ENCODE data around the gene LPIN3. TPM values are rescaled to one million over a fixed set of nuclear protein-coding genes. Genes with fewer than 3 reads are reported as not detected.

LPIN3 gene
- total RNA-seq, 6 donors from 2014 or later: 9.4 to 78.6 (median 14.2) TPM

DNA sequence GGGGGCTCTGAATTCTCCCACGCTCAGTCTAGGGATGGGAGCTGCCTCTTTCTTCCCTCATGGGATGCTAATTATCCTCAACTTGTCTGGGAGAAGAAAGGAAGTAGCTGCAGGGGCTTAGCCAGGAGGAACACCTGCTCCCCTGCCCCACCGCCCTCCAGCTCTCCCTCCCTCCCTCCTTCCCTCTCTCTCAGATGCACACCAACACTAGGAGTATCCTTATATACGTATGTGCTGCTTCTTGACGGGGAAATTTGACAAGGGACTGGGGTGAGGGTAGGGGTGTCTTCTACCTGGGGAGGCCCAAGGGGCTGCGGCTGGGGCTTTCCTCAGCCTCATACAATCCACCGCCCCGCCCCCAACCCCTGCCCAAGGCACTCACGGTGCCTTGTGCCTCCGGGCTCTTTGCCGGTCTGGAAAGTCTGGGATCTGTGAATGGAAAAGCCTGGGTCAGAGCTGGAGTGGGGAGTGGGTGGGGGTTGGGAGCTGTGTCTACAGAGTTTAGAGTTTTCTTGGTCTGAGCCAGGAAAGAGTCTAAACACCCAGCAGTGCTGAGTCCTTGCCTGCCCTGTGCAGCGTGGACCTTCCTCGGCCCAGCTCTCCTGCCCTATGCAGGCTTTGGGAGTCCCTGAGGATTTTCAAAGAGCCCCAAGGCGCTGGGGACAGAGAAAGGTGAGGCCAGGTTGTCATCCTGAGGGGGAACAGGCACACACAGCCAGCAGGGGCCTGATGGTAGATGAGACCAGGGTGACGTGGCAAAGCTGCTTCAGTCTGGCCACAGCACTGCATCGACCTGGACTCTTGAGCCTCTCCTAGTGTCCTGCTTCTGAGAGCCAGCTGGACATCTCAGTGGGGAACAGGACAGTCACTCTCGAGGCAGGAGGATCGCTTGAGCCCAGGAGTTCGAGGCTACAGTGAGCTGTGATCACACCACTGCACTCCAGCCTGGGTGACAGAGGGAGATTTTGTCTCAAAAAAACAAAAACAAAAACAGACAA lies 55.3 kb downstream of the LPIN3 start:
- TF ChIP-seq, protein P1, sequence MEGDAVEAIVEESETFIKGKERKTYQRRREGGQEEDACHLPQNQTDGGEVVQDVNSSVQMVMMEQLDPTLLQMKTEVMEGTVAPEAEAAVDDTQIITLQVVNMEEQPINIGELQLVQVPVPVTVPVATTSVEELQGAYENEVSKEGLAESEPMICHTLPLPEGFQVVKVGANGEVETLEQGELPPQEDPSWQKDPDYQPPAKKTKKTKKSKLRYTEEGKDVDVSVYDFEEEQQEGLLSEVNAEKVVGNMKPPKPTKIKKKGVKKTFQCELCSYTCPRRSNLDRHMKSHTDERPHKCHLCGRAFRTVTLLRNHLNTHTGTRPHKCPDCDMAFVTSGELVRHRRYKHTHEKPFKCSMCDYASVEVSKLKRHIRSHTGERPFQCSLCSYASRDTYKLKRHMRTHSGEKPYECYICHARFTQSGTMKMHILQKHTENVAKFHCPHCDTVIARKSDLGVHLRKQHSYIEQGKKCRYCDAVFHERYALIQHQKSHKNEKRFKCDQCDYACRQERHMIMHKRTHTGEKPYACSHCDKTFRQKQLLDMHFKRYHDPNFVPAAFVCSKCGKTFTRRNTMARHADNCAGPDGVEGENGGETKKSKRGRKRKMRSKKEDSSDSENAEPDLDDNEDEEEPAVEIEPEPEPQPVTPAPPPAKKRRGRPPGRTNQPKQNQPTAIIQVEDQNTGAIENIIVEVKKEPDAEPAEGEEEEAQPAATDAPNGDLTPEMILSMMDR (IDR thresholded peaks at IDR 0.05): no peak
- TF ChIP-seq EP300 (IDR thresholded peaks at IDR 0.05): no peak
- no peak for TF ChIP-seq POLR2AphosphoS5 (IDR thresholded peaks at IDR 0.05)
- TF ChIP-seq POLR2A (IDR thresholded peaks at IDR 0.05): no peak
- H3K27me3 ChIP-seq: no peaks in the 10 kb centered on the region
- no peak overlapping the region for H3K4me3 ChIP-seq
- ATAC-seq (ENCODE audit: low FRiP score in 2 of 2): peak in 1 of 2 donors; percentile 16
- DNase-seq: no peak
- 64 to 79% methylated on average over 13 to 18 of the region's 18 CpGs for WGBS, 2 donors
- H3K36me3 ChIP-seq: no peaks in the 10 kb centered on the region
- no peak overlapping the region for H3K27ac ChIP-seq
- peaks cover 0 to 10% (median 0%) of the 10 kb centered on the region in 4 donors for H3K4me1 ChIP-seq
- H3K9me3 ChIP-seq: no peaks in the 10 kb centered on the region

DNA sequence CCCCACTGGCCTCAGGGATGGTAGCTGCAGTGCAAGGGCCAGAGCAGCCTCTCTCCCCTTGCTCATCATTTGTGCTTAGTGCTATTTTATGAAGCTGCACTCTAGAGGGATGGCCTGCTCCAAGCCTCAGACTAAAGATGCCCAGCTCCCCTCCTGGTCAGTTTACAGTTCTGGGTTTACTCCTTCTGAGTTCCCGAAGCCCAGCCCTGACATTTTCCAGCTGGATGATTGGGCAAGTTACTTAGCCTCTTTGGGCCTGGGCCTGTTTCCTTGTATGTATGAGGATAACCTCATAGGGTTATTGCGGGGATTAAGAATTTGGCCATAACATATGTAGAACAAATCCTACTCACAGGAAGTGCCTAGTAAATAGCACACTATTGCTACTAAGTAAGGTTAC lies 57.8 kb downstream of the LPIN3 start:
- WGBS, 2 donors: 85% methylated on average over 2 of the region's 2 CpGs
- Histone ChIP-seq H3K9me3 (no peaks in the 10 kb centered on the region), H3K4me3 (no peak overlapping the region), H3K27me3 (no peaks in the 10 kb centered on the region), H3K4me1 (peaks cover 0 to 2% (median 0%) of the 10 kb centered on the region in 4 donors), H3K27ac (no peak overlapping the region), H3K36me3 (peaks cover 0 to 15% (median under 1%) of the 10 kb centered on the region in 4 donors)
- DNase-seq: no peak
- no peak for TF ChIP-seq POLR2A (IDR thresholded peaks at IDR 0.05)
- TF ChIP-seq, protein P1 (IDR thresholded peaks at IDR 0.05): no peak
- ATAC-seq (ENCODE audit: low FRiP score in 2 of 2): no peak

DNA sequence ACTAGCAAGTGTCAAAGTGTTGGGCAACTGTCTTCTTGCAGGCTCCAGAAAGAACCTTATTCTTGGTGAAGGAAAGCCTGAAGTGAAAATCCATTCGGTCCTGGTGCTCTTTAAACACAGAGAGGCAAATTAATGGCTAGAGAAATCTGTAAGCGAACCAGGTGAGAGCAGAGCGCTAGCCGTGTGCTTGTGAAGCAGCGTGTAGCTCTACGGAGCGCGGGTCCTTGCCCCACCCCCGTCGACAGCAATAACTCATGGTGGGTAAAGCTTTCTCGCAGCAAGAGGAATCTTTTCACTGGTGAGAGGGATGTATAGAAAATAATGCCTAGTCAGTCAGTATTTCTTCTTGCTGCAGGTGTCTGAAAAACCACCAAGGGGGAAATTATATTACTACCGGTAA lies 63.0 kb downstream of the LPIN3 start:
- Histone ChIP-seq H3K4me1 (peaks cover 0 to 8% (median 3%) of the 10 kb centered on the region in 4 donors), H3K4me3 (no peak overlapping the region), H3K9me3 (no peaks in the 10 kb centered on the region), H3K27ac (no peak overlapping the region), H3K36me3 (peaks cover 4 to 67% (median 40%) of the 10 kb centered on the region in 4 donors), H3K27me3 (no peaks in the 10 kb centered on the region)
- WGBS, 2 donors: 89 to 91% methylated on average over 12 of the region's 12 CpGs
- DNase-seq: no peak
- ATAC-seq (ENCODE audit: low FRiP score in 2 of 2): no peak
- TF ChIP-seq POLR2AphosphoS5 (IDR thresholded peaks at IDR 0.05): no peak
- no peak for TF ChIP-seq POLR2A (IDR thresholded peaks at IDR 0.05)
- no peak for TF ChIP-seq EP300 (IDR thresholded peaks at IDR 0.05)
- TF ChIP-seq, protein P1 (IDR thresholded peaks at IDR 0.05): no peak

DNA sequence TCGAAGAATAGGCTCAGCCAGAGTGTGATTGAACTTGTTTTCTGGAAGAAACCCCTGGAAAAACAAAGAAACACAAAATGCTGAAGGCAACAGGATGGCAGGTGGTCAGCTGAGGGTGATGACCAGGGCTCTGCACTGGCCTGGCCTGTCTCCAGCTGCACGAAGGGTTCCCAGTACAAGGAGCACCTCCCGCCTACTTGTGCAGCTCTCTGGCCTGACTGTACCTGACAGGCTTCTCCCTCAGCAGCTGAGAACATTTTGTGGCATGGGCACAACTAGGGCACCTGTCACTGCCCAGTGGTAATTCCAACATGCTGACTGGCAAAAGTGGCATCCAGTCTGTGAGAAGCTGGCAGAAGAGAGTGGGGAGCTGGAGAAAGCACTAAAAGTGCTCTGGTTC lies 64.8 kb downstream of the LPIN3 start:
- TF ChIP-seq EP300 (IDR thresholded peaks at IDR 0.05): no peak
- TF ChIP-seq, protein P1 (IDR thresholded peaks at IDR 0.05): no peak
- TF ChIP-seq POLR2AphosphoS5 (IDR thresholded peaks at IDR 0.05): no peak
- no peak for TF ChIP-seq POLR2A (IDR thresholded peaks at IDR 0.05)
- no peaks in the 10 kb centered on the region for H3K9me3 ChIP-seq
- no peaks in the 10 kb centered on the region for H3K27me3 ChIP-seq
- no peak overlapping the region for H3K27ac ChIP-seq
- no peak for ATAC-seq (ENCODE audit: low FRiP score in 2 of 2)
- peaks cover 0 to 8% (median 6%) of the 10 kb centered on the region in 4 donors for H3K4me1 ChIP-seq
- H3K36me3 ChIP-seq: peaks cover 16 to 85% (median 56%) of the 10 kb centered on the region in 4 donors
- 91 to 97% methylated on average over 3 of the region's 3 CpGs for WGBS, 2 donors
- no peak for DNase-seq
- no peak overlapping the region for H3K4me3 ChIP-seq

Data from upper lobe of left lung (tissue), 6 donors.